AG04450 (cell line): ENCODE measurements around the gene TGM1. TPM values are rescaled to one million over a fixed set of nuclear protein-coding genes. Genes with fewer than 3 reads are reported as not detected.

Experiments used
- CTCF ChIA-PET: fragments of 300-600, 350-600 bp; formaldehyde crosslinking; extraction: SDS; loops from one replicate; lab custom pipeline; 2022; ENCODE audit warnings: antibody characterized with exemption, inconsistent platforms; lab: Charles Lee
- POLR2A ChIA-PET: fragments of 350-600 bp; formaldehyde crosslinking; extraction: SDS; loops from one replicate; lab custom pipeline; 2021; ENCODE audit warnings: antibody characterized with exemption, inconsistent platforms; lab: Yijun Ruan, JAX
- DNase-seq: peaks from one replicate; pipeline ENCODE4 v3.0.0-alpha.2; 2011; ENCODE audit warnings: low read depth, low spot score
- H3K27ac ChIP-seq: one replicate; pipeline ENCODE4 v1.5.1; 2012; ENCODE audit warnings: low read depth, low read length, control low read depth
- H3K27me3 ChIP-seq: one replicate; pipeline ENCODE4 v1.6.0; 2012; ENCODE audit warnings: low read length; ENCODE audit not compliant: control insufficient read depth, insufficient read depth
- H3K4me3 ChIP-seq: 2 replicates; pipeline ENCODE4 v1.5.1; 2011; ENCODE audit warnings: mild to moderate bottlenecking, low read depth, low read length, control low read depth
- H3K9me3 ChIP-seq: 2 replicates; pipeline ENCODE4 v1.5.1; 2012; ENCODE audit warnings: low read length; ENCODE audit not compliant: control insufficient read depth, insufficient read depth
- CTCF ChIP-seq: IDR thresholded peaks from 2 replicates; pipeline ENCODE4 v1.5.1; 2011; ENCODE audit warnings: low read depth, low read length, control low read depth, inconsistent platforms
- polyA plus RNA-seq: library from polyadenylated mRNA; depleted of rRNA; stranded (reverse); fragments of >200 nt; gene quantifications from 2 replicates; pipeline ENCODE4 v1.2.3, GENCODE V29; 2011

The TGM1 gene
- polyA plus RNA-seq, 1 experiment: 0.97 TPM

DNA sequence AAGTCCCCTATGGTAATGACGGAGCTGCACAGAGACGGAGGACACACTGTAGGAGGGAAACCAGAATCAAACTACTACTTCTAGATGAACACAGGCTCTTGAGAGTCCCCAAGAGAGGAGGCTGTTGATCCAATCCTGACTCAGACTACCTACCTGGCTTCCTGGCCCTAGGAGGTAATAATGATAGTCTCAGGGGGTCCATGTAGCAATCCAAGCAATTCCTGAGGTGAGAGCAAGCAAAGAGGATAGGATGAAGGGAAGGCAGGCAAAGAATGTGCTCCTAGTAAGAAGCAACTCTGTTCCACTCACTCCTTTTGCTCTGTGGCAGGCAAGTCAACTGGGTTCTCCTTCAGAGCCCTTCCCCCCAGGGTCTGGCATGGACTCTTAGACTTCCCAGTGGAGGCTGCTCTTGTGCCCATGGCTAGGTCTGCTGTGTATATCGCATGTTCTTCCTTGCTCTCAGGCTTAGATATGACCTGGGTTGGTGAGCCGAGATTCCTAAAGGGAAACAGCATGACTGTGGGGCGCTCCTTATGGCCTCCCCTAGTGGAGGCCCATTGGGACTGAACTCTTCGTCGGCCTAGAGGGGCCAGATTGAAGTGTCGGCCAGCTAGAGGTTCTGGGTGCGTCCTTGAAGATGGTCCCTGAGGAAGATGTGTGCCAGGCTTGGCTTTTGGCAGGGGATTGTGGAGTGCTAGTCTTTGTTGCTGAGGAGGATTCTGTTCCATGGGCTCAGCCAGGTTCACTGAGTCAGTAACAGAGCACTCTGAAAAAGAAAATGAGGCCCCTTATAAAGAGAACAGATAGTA lies 22.7 kb downstream of the TGM1 start:
- H3K27ac ChIP-seq: no peak overlapping the region
- no peak for DNase-seq
- TF ChIP-seq CTCF: no peak
- no peak overlapping the region for H3K4me3 ChIP-seq
- no peaks in the 10 kb centered on the region for H3K27me3 ChIP-seq
- ChIA-PET CTCF (interaction anchor here (1.0 to 5.6 kb wide), 3 partner anchors 57 to 79 kb away, joined by 4 to 84 read pairs (median 5); partner anchors contain the start of genes DHRS1, IRF9 and NOP9), POLR2A (no interaction called here)
- H3K9me3 ChIP-seq: no peaks in the 10 kb centered on the region

DNA sequence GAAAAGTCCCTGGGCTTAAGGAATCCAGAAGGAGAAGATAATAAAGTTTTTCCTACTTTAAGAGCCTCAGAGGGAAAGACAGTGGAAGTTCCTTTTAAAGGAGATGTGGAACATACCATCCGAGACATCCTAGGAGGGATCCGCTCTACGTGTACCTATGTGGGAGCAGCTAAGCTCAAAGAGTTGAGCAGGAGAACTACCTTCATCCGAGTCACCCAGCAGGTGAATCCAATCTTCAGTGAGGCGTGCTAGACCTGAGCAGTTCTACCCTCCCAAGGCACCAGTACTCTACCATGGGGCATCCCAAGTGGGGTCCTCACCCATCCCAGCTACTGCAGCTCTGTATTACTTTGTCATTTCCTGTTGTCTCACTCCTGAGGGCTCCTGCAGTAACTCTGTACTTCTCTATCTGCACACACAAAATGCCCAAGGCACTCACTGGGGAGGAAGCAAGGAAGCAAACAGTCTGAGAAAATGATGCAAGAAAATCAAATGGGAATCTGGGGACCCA lies 24.4 kb downstream of the TGM1 start:
- CTCF ChIA-PET: interaction anchor here (1.0 to 1.2 kb wide), 4 partner anchors 8 to 95 kb away, joined by 3 to 5 read pairs (median 4); no protein-coding TSS in a partner anchor
- no peak overlapping the region for H3K4me3 ChIP-seq

DNA sequence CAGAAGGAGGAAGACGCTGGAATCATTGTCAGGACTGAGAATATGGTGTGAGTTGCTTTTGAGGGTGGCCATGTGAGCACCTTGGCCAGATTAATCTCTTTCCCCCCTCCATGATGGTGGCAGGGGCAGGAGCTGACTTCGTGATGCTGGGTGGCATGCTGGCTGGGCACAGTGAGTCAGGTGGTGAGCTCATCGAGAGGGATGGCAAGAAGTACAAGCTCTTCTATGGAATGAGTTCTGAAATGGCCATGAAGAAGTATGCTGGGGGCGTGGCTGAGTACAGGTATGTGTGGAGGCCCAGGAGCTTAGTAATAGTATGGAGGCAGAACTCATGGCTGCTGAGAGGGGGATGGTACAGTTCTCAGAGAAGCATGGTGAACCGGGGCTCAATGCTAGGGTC lies 24.9 kb downstream of the TGM1 start:
- Histone ChIP-seq H3K27ac (no peak overlapping the region), H3K9me3 (no peaks in the 10 kb centered on the region), H3K4me3 (no peak overlapping the region), H3K27me3 (no peaks in the 10 kb centered on the region)
- ChIA-PET POLR2A (no interaction called here), CTCF (interaction anchor here (1.0 to 1.2 kb wide), 4 partner anchors 8 to 95 kb away, joined by 3 to 5 read pairs (median 4); no protein-coding TSS in a partner anchor)
- no peak for TF ChIP-seq CTCF
- no peak for DNase-seq

More for the DNA sequence above, 24.4 kb downstream of the TGM1 start:
- no peak for DNase-seq
- Histone ChIP-seq H3K27ac (no peak overlapping the region), H3K9me3 (no peaks in the 10 kb centered on the region), H3K27me3 (no peaks in the 10 kb centered on the region)
- POLR2A ChIA-PET: no interaction called here
- no peak for TF ChIP-seq CTCF

- no peak for DNase-seq
- Histone ChIP-seq H3K27me3 (no peaks in the 10 kb centered on the region), H3K27ac (no peak overlapping the region), H3K9me3 (no peaks in the 10 kb centered on the region), H3K4me3 (no peak overlapping the region)
- CTCF ChIA-PET: interaction anchor here (1.0 kb wide), 1 partner anchor 9 kb away, joined by 5 read pairs; no protein-coding TSS in a partner anchor
- POLR2A ChIA-PET: no interaction called here
- no peak for TF ChIP-seq CTCF
Observed at GRCh38 chr14:24237463-24237955, 25.5 kb downstream of the TGM1 start.
